Raji (cell line): ENCODE data around the gene STK32C.

Experiments used
- POLR2A ChIP-seq: IDR thresholded peaks from 2 replicates; pipeline ENCODE4 v1.6.1; 2011; ENCODE audit warnings: low read depth, low read length, control low read depth; ENCODE audit not compliant: insufficient read depth

STK32C gene

GRCh38 chr10:132272231-132272971 is 35.3 kb downstream of the STK32C start:
- TF ChIP-seq POLR2A = no peak

- no peak for TF ChIP-seq POLR2A
These were observed 36.1 kb downstream of the STK32C start for GRCh38 chr10:132271458-132272230.

GRCh38 chr10:132270721-132271457 is 36.9 kb downstream of the STK32C start:
- no peak for TF ChIP-seq POLR2A

GRCh38 chr10:132270256-132270655 is 37.5 kb downstream of the STK32C start:
- no peak for TF ChIP-seq POLR2A

GRCh38 chr10:132269266-132270230 is 38.2 kb downstream of the STK32C start:
- TF ChIP-seq POLR2A = no peak

DNA sequence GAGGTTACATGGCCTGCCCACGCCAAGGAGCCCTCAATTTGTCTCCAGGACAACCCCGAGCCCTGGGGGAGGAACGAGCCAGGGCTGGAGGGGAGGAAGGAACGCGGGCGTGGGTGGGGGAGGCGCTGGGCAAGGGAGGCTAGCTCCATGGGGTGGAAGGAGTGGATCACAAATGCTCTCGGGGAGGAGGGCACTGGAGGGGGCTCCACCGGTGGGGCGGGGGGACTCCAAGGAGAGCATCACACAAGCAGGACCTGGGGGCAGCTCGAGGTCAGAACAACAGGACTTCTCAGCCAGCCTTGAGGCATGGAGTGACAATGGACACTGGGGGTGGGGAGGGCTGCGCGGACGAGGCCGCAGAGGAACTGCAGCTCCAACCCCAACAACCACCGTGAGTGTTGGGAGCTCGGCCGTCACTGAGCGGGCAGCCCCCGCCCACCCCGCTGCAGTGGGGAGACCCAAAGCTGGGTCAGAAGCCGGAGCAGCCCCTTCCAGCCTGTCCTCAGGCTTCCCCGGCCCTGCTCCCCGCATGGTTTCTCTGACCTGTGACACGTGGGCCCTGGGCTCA is 41.1 kb downstream of the STK32C start:
- TF ChIP-seq POLR2A = no peak

- no peak for TF ChIP-seq POLR2A
These were observed 41.8 kb downstream of the STK32C start for GRCh38 chr10:132265890-132266496.

DNA sequence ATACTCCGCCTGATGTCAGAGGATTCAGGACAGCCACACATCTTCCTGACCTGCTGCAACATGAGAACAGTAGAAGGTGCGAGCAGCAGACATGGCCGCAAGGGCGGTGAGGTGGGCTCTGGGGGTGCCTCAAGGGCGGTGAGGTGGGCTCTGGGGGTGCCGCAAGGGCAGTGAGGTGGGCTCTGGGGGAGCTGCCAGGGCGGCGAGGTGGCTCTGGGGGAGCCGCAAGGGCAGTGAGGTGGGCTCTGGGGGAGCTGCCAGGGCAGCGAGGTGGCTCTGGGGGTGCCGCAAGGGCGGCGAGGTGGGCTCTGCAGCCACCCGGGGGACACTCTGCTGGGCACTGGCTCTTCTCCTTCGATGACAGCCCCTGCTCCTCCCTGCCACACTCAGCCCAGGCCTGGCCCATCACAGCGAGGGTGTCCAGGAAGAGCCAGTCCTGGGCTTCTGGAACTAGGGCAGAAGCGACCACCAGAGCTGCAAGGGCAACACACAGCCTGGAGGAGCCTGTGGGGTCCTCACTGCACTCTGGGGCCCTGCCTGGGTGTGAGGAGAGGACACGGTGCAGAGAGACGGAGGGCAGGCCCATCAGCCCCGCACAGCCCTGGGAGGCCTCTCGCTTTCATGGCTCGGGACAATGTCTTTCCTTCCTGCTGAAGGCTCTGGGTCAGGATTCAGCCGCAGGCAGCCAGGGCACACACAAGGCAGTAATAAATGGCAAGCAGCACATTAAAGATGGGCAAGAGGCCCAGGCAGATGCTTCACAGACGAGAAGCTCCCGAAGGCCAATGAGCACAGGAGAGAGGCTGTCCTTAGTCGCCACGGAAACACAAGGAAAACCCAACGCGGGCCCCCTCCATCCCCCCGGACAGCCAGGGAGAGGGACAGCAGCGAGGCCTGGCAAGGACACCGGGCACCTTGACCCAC is 42.5 kb downstream of the STK32C start:
- TF ChIP-seq POLR2A = no peak

- TF ChIP-seq POLR2A = no peak
These were observed 43.3 kb downstream of the STK32C start for GRCh38 chr10:132264306-132264950.

- no peak for TF ChIP-seq POLR2A
These were observed 43.9 kb downstream of the STK32C start for GRCh38 chr10:132263866-132264265.

DNA sequence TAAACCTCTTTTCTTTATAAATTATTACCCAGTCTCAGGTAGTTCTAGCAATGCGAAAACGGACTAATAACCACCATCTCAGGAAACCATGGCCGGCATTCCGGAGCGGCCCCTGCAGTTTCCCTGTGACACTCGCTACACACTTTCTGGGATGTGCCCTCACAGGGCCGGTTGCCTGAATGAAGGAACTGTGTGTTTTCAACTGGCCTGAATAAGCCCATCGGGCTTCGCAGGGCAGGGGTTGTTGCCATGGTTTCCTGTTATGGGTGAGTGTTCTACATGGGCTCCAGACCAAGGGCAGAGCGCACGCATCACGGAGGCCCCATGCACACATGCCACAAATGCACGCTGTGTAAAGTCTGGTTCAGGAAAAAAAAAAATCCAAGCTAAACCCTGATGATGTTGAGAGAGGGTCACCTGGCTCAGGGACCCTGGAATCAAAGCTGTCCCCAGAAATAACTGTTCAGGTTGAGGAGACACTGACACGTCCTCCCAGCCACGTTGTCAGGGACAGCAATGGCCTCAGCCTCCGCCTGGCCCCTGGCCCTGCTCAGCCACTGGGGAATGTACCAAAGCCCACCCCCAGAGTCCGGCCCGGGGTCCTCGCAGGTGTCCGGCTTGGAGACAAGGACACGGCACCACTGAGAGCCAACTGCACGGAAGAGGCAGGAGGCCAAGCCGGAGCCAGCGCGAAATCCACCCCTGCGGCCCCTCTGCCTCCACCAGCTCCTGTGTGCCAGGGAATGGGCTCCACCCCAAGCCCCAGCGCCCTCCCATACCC is 47.9 kb downstream of the STK32C start:
- TF ChIP-seq POLR2A = no peak

DNA sequence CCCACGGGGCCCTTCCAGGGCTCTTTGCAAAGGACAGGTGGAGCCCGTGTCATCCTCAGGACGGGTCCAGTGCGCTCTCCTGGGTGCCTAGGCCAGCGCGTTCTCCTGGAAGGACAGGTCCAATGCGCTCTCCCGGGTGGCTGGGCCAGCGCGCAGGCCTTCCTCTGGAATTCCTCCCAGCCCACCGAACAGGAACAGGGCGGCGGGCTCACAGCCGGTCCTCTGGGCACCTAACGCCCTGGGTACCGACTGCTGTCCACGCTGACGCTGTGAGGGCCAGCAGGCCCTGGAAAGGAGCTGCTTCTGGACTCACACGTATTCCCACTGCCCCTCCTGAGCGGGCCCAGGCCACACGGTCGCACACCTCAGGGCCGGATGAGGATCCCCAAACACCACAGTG is 49.3 kb downstream of the STK32C start:
- TF ChIP-seq POLR2A = no peak
